Loucy (cell line): ENCODE results near the gene FBXW12.
A peak's percentile ranks its signal among the peaks of the same experiment; 100 is the strongest.

Source experiments
- H2AFZ ChIP-seq: fragments of 200-600 bp; sonication (generic); 2 replicates; pipeline ENCODE4 v1.6.0; 2016; ENCODE audit warnings: antibody characterized with exemption, mild to moderate bottlenecking, low read length, moderate library complexity
- H3F3A ChIP-seq: fragments of 200-600 bp; 2 replicates; pipeline ENCODE4 v1.6.0; 2016; ENCODE audit warnings: antibody characterized with exemption, low read depth, mild to moderate bottlenecking
- H3K27me3 ChIP-seq: fragments of 200-600 bp; sonication (generic); 2 replicates; pipeline ENCODE4 v1.6.1; 2014; ENCODE audit warnings: low read length, mild to moderate bottlenecking; ENCODE audit not compliant: insufficient read depth, poor library complexity, severe bottlenecking
- H3K36me3 ChIP-seq: fragments of 200-600 bp; sonication (generic); 2 replicates; pipeline ENCODE4 v1.6.1; 2016; ENCODE audit warnings: low read length; ENCODE audit not compliant: insufficient read depth
- H3K4me1 ChIP-seq: fragments of 200-600 bp; sonication (generic); 2 replicates; pipeline ENCODE4 v1.5.1; 2014; ENCODE audit warnings: low read length, mild to moderate bottlenecking; ENCODE audit not compliant: insufficient read depth, poor library complexity, severe bottlenecking
- H3K4me2 ChIP-seq: fragments of 200-600 bp; sonication (generic); 2 replicates; pipeline ENCODE4 v1.6.0; 2014; ENCODE audit warnings: antibody characterized with exemption, low read length, low read depth, mild to moderate bottlenecking; ENCODE audit not compliant: poor library complexity, severe bottlenecking
- H3K4me3 ChIP-seq: fragments of 200-600 bp; sonication (generic); 2 replicates; pipeline ENCODE4 v1.5.1; 2014; ENCODE audit warnings: low read length, mild to moderate bottlenecking, mixed read lengths; ENCODE audit not compliant: poor library complexity, severe bottlenecking
- H3K79me2 ChIP-seq: fragments of 200-600 bp; sonication (generic); 2 replicates; pipeline ENCODE4 v1.6.1; 2014; ENCODE audit warnings: low read length; ENCODE audit not compliant: insufficient read depth
- H3K9ac ChIP-seq: fragments of 200-600 bp; sonication (generic); 2 replicates; pipeline ENCODE4 v1.6.0; 2014; ENCODE audit warnings: mild to moderate bottlenecking, low read depth, low read length, moderate library complexity; ENCODE audit not compliant: poor library complexity, severe bottlenecking
- H3K9me2 ChIP-seq: fragments of 200-600 bp; sonication (generic); replicated peaks from 2 replicates; pipeline ENCODE4 v1.6.1; 2016; ENCODE audit warnings: low read depth, low read length, mixed read lengths
- H3K9me3 ChIP-seq: fragments of 200-600 bp; sonication (generic); 2 replicates; pipeline ENCODE4 v1.6.1; 2014; ENCODE audit warnings: mild to moderate bottlenecking, antibody characterized with exemption, low read length, low read depth; ENCODE audit not compliant: insufficient read depth
- H4K20me1 ChIP-seq: fragments of 200-600 bp; sonication (generic); 2 replicates; pipeline ENCODE4 v1.6.0; 2014; ENCODE audit warnings: antibody characterized with exemption, low read length, mild to moderate bottlenecking; ENCODE audit not compliant: insufficient read depth, poor library complexity, severe bottlenecking
- EZH2phosphoT487 ChIP-seq: fragments of 200-600 bp; IDR thresholded peaks from 2 replicates; pipeline ENCODE4 v1.6.1; 2018; ENCODE audit warnings: antibody characterized with exemption, mild to moderate bottlenecking, moderate library complexity, borderline replicate concordance
- TF ChIP-seq, protein P1 (sequence below): fragments of 200-600 bp; sonication (generic); conservative IDR thresholded peaks from 2 replicates; pipeline ENCODE4 v1.5.1; 2014; ENCODE audit warnings: mild to moderate bottlenecking, antibody characterized with exemption, low read length

FBXW12 gene

DNA sequence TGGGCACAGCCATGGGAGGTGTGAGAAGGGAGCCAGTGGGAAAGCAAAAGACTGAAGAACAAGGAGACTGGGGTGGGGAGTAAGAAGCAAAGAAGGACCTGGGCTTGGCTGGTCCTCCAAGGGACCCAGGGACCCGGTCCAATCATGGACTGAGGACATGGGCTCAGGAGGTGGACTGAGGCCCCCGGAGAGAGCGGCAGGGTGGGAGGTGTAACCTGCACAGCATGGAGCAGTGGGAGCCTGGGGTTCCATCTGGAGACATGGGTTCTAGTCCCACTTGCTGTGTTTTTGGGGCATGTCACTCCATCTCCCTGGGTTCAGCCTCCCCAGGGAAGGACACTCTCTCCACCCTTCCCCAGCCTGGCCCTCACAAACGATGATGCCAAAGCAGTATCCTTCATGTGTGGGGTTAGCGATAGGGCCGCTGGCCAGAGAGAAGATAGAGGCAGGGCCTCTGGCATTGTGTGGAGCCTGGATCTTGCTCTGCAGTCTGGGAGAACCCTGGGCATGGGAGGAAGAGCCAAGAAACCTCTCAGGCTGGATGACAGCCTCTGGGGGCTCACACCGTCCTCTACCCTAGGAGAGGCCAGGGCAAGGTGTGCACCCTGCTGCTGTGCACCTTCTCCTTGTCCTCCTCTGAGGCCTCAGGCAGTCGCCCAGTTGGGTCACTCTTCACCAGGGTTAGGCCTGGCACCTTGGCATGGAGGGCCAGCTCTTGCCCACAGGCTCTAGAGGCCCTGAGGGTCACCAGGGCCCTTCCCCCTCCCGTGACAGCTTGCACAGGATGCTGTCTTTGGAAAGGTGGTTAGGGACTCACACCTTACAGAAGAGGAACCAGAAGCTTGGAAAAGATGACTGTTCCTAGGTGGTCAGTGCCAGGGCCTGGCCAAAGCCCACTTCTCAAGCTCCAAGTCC is 26.0 kb downstream of the FBXW12 start:
- H3K4me1 ChIP-seq = peaks cover 12% of the 10 kb centered on the region
- H3F3A ChIP-seq = no peaks in the 10 kb centered on the region
- TF ChIP-seq, protein P1, sequence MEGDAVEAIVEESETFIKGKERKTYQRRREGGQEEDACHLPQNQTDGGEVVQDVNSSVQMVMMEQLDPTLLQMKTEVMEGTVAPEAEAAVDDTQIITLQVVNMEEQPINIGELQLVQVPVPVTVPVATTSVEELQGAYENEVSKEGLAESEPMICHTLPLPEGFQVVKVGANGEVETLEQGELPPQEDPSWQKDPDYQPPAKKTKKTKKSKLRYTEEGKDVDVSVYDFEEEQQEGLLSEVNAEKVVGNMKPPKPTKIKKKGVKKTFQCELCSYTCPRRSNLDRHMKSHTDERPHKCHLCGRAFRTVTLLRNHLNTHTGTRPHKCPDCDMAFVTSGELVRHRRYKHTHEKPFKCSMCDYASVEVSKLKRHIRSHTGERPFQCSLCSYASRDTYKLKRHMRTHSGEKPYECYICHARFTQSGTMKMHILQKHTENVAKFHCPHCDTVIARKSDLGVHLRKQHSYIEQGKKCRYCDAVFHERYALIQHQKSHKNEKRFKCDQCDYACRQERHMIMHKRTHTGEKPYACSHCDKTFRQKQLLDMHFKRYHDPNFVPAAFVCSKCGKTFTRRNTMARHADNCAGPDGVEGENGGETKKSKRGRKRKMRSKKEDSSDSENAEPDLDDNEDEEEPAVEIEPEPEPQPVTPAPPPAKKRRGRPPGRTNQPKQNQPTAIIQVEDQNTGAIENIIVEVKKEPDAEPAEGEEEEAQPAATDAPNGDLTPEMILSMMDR = no peak
- TF ChIP-seq EZH2phosphoT487 = no peak
- no peaks in the 10 kb centered on the region for H4K20me1 ChIP-seq
- H3K9me3 ChIP-seq = no peaks in the 10 kb centered on the region
- no peak overlapping the region for H3K4me3 ChIP-seq
- no peaks in the 10 kb centered on the region for H3K9me2 ChIP-seq
- no peaks in the 10 kb centered on the region for H3K27me3 ChIP-seq
- H3K79me2 ChIP-seq = no peaks in the 10 kb centered on the region
- no peak overlapping the region for H2AFZ ChIP-seq
- H3K36me3 ChIP-seq = no peaks in the 10 kb centered on the region
- peak overlapping the region; percentile 14 for H3K9ac ChIP-seq
- H3K4me2 ChIP-seq = peak overlapping the region; percentile 18

DNA sequence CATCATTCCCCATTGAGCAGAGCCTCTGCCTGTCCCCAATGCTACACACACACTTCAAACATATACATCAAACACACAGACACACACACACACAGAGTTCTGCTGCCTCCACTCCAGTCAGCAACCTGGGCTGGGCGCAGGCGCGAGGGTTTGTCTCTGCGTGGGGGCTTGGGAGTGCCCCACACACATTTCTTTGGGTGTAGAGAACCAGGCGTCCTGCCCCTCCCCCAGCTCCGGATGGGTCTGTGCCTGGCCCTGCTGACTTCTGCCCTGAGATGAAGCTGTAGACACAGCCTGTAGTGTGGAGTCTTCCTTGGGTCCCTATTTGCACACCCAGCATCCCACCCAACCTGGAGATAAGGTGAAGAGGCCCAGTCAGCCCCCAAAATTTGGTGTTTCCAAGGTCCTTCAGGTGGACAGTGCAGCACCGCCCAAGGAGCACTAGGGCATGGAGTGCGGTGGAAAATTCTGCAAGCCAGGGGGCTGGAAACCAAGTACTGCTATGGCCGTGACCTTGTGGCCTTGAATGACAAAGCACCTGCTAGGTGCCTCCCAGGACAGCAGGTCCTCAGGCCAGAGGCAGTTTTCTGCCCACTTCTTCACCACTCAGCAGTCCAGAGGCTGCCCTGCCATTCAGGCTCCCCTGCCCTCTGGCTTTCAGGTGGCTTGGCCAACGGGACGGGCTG is 26.8 kb downstream of the FBXW12 start:
- H2AFZ ChIP-seq = no peak overlapping the region
- no peaks in the 10 kb centered on the region for H3F3A ChIP-seq
- H3K9me2 ChIP-seq = no peaks in the 10 kb centered on the region
- H4K20me1 ChIP-seq = no peaks in the 10 kb centered on the region
- no peak for TF ChIP-seq EZH2phosphoT487
- TF ChIP-seq, protein P1 = no peak
- H3K27me3 ChIP-seq = no peaks in the 10 kb centered on the region
- H3K9ac ChIP-seq = no peak overlapping the region
- H3K4me2 ChIP-seq = no peak overlapping the region
- peaks cover 12% of the 10 kb centered on the region for H3K4me1 ChIP-seq
- H3K79me2 ChIP-seq = no peaks in the 10 kb centered on the region
- H3K4me3 ChIP-seq = no peak overlapping the region
- H3K9me3 ChIP-seq = no peaks in the 10 kb centered on the region
- H3K36me3 ChIP-seq = peaks cover 5% of the 10 kb centered on the region; the same call in 1 of the 2 replicates

DNA sequence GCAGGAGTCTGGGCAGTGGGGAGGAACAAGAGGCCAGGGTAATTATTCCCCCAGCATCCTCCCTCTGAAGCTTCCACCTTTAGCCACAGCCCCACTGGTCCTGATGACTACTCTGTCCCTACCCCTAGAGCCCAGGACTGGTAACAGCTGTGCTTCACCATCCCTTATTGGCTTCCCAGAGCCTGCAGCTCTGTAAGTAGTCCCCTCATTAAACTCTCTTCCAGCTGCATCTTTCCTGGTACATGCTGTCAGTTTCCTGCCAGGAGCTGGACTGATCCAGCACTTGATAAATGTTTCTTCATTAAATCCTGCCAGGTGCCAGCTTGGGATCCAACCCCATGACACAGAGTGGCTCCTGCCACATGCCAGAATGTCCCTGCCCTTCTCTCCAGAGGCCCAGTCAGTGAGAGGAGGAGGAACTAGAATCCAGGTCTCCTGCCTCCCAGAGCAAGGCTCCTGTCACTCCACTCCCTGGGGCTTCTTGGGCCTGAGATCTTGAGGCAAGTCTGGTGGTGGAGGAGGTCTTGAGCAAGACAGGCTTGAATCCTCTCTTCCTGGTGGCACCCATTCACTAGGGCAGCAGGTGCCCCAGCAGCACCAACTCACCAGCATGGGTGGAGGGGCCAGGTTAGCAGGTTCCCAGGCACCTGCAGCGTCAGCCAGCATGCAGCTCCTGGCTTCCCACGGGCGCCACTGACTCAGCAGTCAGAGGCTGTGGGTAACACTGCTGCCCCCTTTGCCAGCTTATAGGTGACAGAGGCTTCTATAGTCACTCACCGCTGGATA is 27.6 kb downstream of the FBXW12 start:
- H3K9me3 ChIP-seq = no peaks in the 10 kb centered on the region
- no peak for TF ChIP-seq EZH2phosphoT487
- TF ChIP-seq, protein P1 = no peak
- peaks cover 12% of the 10 kb centered on the region for H3K4me1 ChIP-seq
- no peak overlapping the region for H3K9ac ChIP-seq
- no peaks in the 10 kb centered on the region for H3F3A ChIP-seq
- no peaks in the 10 kb centered on the region for H3K27me3 ChIP-seq
- H2AFZ ChIP-seq = no peak overlapping the region
- H3K9me2 ChIP-seq = no peaks in the 10 kb centered on the region
- H4K20me1 ChIP-seq = no peaks in the 10 kb centered on the region
- no peak overlapping the region for H3K4me2 ChIP-seq
- H3K4me3 ChIP-seq = no peak overlapping the region
- peaks cover 12% of the 10 kb centered on the region; the same call in 1 of the 2 replicates for H3K36me3 ChIP-seq
- H3K79me2 ChIP-seq = no peaks in the 10 kb centered on the region
